ENCODE results near the gene PHF19.

The PHF19 gene

GRCh38 chr9:120852240-120853010, 24.6 kb downstream of the PHF19 start:
- DNase-seq: no peak

DNA sequence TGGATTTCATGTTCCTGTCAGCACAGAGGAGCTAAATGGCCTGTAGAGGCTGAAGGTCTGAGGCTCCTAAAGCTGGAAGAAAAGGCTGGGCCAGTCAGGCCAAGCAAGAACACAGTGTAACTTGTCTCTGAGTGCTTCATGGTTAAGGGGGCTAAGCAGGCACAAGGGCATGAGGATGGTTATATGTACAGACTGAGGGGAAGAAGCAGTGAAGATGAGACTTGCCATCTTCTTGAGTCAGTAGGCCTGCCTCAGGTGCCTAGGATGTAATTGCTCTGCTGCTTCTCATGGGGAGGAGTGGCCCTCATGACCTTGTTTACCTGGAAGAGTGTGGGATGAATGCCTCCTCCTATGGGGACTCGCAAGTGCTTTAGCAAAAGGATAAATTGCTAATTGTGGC, 25.5 kb downstream of the PHF19 start:
- DNase-seq: no peak

DNA sequence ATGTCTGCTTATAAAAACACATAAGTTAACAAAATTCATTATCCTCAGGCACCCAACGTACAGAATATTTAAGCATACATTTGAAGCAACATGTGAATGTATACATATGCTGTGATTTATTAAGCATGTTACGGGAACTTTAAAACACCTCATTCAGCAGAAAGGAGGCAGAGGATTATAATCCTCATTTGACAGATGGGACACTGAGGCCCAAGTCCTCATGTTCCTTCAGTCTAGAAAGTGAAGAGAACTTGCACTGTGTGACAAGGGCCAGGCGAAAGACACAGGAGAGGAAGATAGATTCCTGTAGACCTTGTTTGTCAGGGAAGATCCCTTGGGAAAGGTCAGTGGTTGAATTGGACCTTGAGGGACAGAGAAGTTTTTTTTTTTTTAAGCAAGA, 26.7 kb downstream of the PHF19 start:
- DNase-seq: no peak

DNA sequence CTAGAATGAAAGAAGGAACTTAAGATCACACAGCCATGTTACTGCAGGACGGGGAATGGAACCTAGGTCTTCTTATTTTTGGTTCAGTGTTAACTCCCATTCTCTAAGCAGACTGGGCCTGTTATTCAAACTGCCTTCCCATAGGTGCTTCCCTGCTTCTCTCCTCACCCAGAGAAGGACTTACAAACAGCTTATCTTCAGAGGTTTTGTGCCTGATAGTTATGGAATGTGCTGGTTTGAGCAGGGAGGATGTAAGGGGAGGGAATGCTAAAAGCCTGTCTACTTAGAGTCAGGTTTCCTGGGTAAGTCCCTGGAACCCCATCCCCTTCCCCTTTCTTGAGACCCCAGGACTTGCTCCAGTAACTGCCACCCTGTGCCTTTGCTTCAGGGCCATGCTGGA, 30.1 kb downstream of the PHF19 start:
- no peak for DNase-seq

DNA sequence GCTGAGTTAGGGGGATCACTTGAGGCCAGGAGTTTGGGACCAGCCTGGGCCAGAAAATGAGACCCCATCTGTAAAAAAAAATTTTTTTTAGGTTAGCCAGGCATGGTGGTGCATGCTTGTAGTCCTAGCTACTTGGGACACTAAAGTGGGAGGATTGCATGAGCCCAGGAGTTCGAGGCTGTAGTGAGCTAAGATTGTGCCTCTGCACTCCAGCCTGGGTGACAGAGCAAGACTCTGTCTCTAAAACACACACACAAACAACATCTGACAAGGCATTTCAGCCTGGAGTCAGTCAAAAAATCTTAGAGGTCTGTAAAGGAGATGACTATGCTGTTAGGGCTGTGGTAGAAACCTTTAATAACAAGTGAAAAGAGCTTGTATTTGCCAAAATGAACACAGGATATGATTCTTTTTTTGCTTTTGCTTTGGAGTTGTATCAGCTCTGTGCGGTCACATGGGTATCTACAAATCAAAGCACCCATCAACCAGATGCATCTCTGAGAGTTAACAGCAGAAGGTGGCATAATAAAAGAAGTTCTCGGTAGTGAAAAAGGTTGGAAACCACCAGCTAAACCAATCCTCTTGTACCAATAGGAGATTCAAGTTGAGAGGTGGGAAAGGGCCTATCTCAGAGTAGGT, 30.6 kb downstream of the PHF19 start:
- no peak for DNase-seq

GRCh38 chr9:120845255-120845654, 31.7 kb downstream of the PHF19 start:
- DNase-seq: no peak

GRCh38 chr9:120842685-120843485, 34.1 kb downstream of the PHF19 start, which contains the start of gene PSMD5:
TSS of gene PSMD5 (minus strand) at chr9:120842922. CDS start at chr9:120842909, 13 bp downstream.
- DNase-seq: peak; percentile 93

GRCh38 chr9:120841930-120842684, 34.9 kb downstream of the PHF19 start:
- no peak for DNase-seq

GRCh38 chr9:120839146-120839545, 37.8 kb downstream of the PHF19 start:
- no peak for DNase-seq

- DNase-seq: no peak
These were observed 39.1 kb downstream of the PHF19 start for GRCh38 chr9:120837921-120838320.

GRCh38 chr9:120833325-120833724, 43.7 kb downstream of the PHF19 start:
- no peak for DNase-seq

- no peak for DNase-seq
These were observed 44.2 kb downstream of the PHF19 start for GRCh38 chr9:120832807-120833206.

GRCh38 chr9:120830865-120831264, 46.1 kb downstream of the PHF19 start:
- DNase-seq: no peak

DNA sequence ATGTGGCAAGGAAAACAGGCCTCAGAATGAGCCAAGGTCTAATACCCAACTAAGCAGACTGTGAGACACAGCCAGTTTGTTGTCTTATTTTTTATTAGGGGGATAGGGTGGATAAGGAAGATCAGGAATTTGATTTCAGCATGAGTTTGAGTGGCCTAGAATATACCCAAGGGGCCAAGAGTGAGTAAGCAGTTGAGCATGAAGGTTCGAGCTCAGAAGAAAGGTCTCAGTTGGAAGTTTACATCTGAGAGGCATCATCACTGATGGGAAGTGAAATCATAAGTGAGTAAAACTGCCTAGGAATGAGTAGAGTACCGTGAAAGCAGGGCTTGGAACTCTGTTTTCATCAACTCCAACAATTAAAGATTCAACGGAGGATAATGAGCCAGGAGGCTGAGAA, 46.8 kb downstream of the PHF19 start:
- DNase-seq: no peak

DNA sequence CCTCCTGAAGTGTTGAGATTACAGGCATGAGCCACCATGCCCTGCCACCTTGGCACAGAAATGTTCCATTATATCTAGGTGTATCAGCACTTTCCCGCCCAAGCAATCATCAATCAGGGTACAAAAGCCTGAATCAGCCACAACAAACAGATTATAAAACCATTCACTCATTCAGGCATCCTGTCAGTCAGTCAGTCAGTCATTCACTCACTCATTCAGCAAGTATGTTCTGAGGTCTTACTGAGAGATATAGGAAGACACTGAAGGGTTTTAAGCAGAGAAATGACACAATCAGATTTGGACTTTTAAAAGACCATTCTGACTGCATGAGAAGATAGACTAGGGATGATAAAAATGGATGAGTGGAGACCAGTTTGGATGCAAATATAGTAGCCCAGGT, 47.3 kb downstream of the PHF19 start:
- DNase-seq: no peak

DNA sequence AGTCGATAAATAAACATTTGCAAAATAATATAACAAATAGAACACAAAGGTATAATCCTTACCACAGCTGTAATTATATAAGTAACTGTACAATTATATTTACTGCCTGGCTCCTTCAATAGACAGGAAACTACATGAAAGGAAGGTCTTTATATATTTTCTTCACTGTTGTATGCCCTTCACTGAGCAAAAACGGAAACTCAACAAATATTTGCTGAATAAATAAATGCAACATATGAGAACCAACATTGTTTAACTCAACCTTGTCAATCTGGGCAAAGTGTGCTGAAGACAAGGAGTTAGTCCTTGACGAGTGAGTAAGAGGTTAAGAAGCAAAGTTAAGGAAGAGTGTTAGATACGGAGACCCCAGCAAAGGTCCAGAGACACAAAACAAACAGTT, 56.9 kb downstream of the PHF19 start:
- DNase-seq: no peak

DNA sequence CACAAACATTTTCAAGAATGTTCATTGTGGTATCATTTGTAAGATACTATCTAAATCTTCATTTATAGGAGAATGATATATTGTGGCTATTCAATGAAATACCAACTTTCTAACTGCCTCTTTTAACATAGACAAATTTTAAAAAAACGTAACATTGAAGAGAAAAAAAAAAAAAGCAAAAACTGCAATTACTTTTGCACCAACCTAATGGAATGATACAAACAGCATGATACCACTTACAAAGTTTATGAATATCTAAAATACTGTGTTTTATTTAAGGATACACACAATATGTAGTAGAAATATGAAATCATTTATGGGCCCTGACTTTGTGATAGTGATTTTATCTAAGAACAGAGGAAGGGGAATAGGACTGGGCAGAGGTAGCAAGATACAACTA, 58.4 kb downstream of the PHF19 start:
- DNase-seq: no peak

DNA sequence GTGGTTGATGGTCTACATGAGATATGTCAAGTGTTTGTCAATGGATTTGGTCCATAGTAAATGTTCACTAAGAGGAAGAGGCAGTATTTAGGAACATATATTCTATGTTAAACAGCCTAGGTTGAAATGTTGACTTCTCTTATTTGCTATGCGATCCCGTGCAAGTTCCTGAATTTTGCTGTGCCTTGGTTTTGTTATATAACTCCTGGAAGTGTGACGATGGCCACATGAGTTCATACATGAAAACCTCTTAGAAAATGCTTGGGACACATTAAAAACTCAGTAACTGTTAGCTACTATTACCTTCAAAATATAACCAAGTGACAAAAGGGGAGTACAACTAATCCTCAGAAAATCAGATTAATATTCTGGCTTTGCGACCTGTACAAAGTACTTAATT, 61.9 kb downstream of the PHF19 start:
- DNase-seq: no peak

- DNase-seq: no peak
These were observed 68.1 kb downstream of the PHF19 start for GRCh38 chr9:120808931-120809330.

- DNase-seq: no peak
These were observed 69.2 kb downstream of the PHF19 start for GRCh38 chr9:120807607-120808379.

Measured in activated CD4-positive, alpha-beta T cell treated with anti-CD3 and anti-CD28 coated beads, Interleukin-2, amount 50 U/mL, for 1 hour (primary cell).